Measurements from ENCODE around the gene RBMS3.

RBMS3 gene

GRCh38 chr3:29576675-29577074, 295.8 kb downstream of the RBMS3 start:
- H3K27me3 ChIP-seq (ENCODE audit: control insufficient read depth in 2 of 2, insufficient read depth in 2 of 2, low read length in 2 of 2), result no peaks in the 10 kb centered on the region
- no peaks in the 10 kb centered on the region for H3K4me1 ChIP-seq (ENCODE audit: control insufficient read depth in 2 of 2, insufficient read depth in 2 of 2, low read length in 2 of 2)
- no peak overlapping the region for H3K9ac ChIP-seq (ENCODE audit: low read depth in 1 of 2, low read length in 2 of 2)
- H3K4me3 ChIP-seq (ENCODE audit: low read length in 2 of 2), result no peak overlapping the region
- no peaks in the 10 kb centered on the region for H3K36me3 ChIP-seq (ENCODE audit: control insufficient read depth in 2 of 2, insufficient read depth in 2 of 2, low read length in 2 of 2)
- H3K27ac ChIP-seq (ENCODE audit: low read depth in 2 of 2, low read length in 2 of 2), result no peak overlapping the region
- H3K9me3 ChIP-seq (ENCODE audit: control insufficient read depth in 2 of 2, low read length in 2 of 2), result no peaks in the 10 kb centered on the region

DNA sequence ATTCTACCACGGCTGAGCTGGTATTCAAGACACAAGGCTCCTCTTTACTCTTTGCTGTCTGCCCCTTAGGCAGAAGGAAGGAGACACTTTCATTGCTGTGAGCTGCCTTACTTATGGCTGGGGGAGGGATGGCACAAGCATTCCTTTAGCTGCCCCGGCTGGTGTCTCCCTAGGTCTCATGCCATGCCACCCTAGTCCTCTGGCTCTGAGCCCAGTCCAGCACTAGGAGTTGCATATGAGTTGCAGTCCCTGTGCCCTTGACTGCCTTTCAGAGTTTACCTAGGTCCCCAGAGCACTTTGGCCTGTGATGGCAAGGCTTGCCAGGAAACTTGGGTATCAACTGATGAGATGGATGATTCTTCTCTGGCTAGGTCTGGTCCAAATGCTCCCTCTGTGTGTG, 296.4 kb downstream of the RBMS3 start:
- Histone ChIP-seq H3K4me3 (ENCODE audit: low read length in 2 of 2) (no peak overlapping the region), H3K4me1 (ENCODE audit: control insufficient read depth in 2 of 2, insufficient read depth in 2 of 2, low read length in 2 of 2) (no peaks in the 10 kb centered on the region), H3K27ac (ENCODE audit: low read depth in 2 of 2, low read length in 2 of 2) (no peak overlapping the region)

GRCh38 chr3:29581311-29581710, 300.4 kb downstream of the RBMS3 start:
- no peaks in the 10 kb centered on the region for H3K9me3 ChIP-seq (ENCODE audit: control insufficient read depth in 2 of 2, low read length in 2 of 2)
- no peaks in the 10 kb centered on the region for H3K36me3 ChIP-seq (ENCODE audit: control insufficient read depth in 2 of 2, insufficient read depth in 2 of 2, low read length in 2 of 2)
- no peak overlapping the region for H3K27ac ChIP-seq (ENCODE audit: low read depth in 2 of 2, low read length in 2 of 2)
- no peak overlapping the region for H3K9ac ChIP-seq (ENCODE audit: low read depth in 1 of 2, low read length in 2 of 2)
- H3K4me3 ChIP-seq (ENCODE audit: low read length in 2 of 2), result no peak overlapping the region
- no peaks in the 10 kb centered on the region for H3K27me3 ChIP-seq (ENCODE audit: control insufficient read depth in 2 of 2, insufficient read depth in 2 of 2, low read length in 2 of 2)
- no peaks in the 10 kb centered on the region for H3K4me1 ChIP-seq (ENCODE audit: control insufficient read depth in 2 of 2, insufficient read depth in 2 of 2, low read length in 2 of 2)

More for the DNA sequence above, 296.4 kb downstream of the RBMS3 start:
- no peaks in the 10 kb centered on the region for H3K9me3 ChIP-seq (ENCODE audit: control insufficient read depth in 2 of 2, low read length in 2 of 2)
- H3K36me3 ChIP-seq (ENCODE audit: control insufficient read depth in 2 of 2, insufficient read depth in 2 of 2, low read length in 2 of 2), result no peaks in the 10 kb centered on the region
- no peaks in the 10 kb centered on the region for H3K27me3 ChIP-seq (ENCODE audit: control insufficient read depth in 2 of 2, insufficient read depth in 2 of 2, low read length in 2 of 2)
- H3K9ac ChIP-seq (ENCODE audit: low read depth in 1 of 2, low read length in 2 of 2), result no peak overlapping the region

- Histone ChIP-seq H3K9ac (ENCODE audit: low read depth in 1 of 2, low read length in 2 of 2) (no peak overlapping the region), H3K27me3 (ENCODE audit: control insufficient read depth in 2 of 2, insufficient read depth in 2 of 2, low read length in 2 of 2) (no peaks in the 10 kb centered on the region), H3K9me3 (ENCODE audit: control insufficient read depth in 2 of 2, low read length in 2 of 2) (no peaks in the 10 kb centered on the region), H3K27ac (ENCODE audit: low read depth in 2 of 2, low read length in 2 of 2) (no peak overlapping the region), H3K36me3 (ENCODE audit: control insufficient read depth in 2 of 2, insufficient read depth in 2 of 2, low read length in 2 of 2) (no peaks in the 10 kb centered on the region), H3K4me1 (ENCODE audit: control insufficient read depth in 2 of 2, insufficient read depth in 2 of 2, low read length in 2 of 2) (no peaks in the 10 kb centered on the region), H3K4me3 (ENCODE audit: low read length in 2 of 2) (no peak overlapping the region)
Measured at GRCh38 chr3:29582273-29582672, 301.4 kb downstream of the RBMS3 start.

DNA sequence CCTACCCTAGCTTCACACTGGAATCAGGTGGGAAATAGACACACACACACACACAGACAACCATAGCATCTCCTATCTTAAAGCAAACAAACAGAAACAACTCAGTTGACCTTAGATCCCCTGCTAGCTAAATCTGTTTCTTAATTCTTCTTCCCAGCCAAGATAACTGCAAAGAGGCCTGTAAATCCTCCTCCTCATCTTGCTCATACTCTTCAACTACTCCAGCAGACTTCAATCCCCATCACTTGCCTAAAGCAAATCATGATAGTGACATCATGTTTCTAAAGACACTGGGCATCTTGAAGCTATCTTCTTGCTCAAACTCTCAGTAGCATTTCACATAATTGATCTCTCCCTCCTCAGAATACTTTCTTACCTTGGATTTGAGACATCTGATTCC, 303.0 kb downstream of the RBMS3 start:
- Histone ChIP-seq H3K9me3 (ENCODE audit: control insufficient read depth in 2 of 2, low read length in 2 of 2) (no peaks in the 10 kb centered on the region), H3K9ac (ENCODE audit: low read depth in 1 of 2, low read length in 2 of 2) (no peak overlapping the region), H3K27me3 (ENCODE audit: control insufficient read depth in 2 of 2, insufficient read depth in 2 of 2, low read length in 2 of 2) (no peaks in the 10 kb centered on the region), H3K4me1 (ENCODE audit: control insufficient read depth in 2 of 2, insufficient read depth in 2 of 2, low read length in 2 of 2) (no peaks in the 10 kb centered on the region), H3K36me3 (ENCODE audit: control insufficient read depth in 2 of 2, insufficient read depth in 2 of 2, low read length in 2 of 2) (no peaks in the 10 kb centered on the region), H3K4me3 (ENCODE audit: low read length in 2 of 2) (no peak overlapping the region), H3K27ac (ENCODE audit: low read depth in 2 of 2, low read length in 2 of 2) (no peak overlapping the region)

GRCh38 chr3:29585368-29585767, 304.5 kb downstream of the RBMS3 start:
- H3K9me3 ChIP-seq (ENCODE audit: control insufficient read depth in 2 of 2, low read length in 2 of 2), result no peaks in the 10 kb centered on the region
- no peaks in the 10 kb centered on the region for H3K27me3 ChIP-seq (ENCODE audit: control insufficient read depth in 2 of 2, insufficient read depth in 2 of 2, low read length in 2 of 2)
- H3K36me3 ChIP-seq (ENCODE audit: control insufficient read depth in 2 of 2, insufficient read depth in 2 of 2, low read length in 2 of 2), result no peaks in the 10 kb centered on the region

GRCh38 chr3:29587340-29587739, 306.5 kb downstream of the RBMS3 start:
- Histone ChIP-seq H3K4me1 (ENCODE audit: control insufficient read depth in 2 of 2, insufficient read depth in 2 of 2, low read length in 2 of 2) (no peaks in the 10 kb centered on the region), H3K9ac (ENCODE audit: low read depth in 1 of 2, low read length in 2 of 2) (no peak overlapping the region), H3K27me3 (ENCODE audit: control insufficient read depth in 2 of 2, insufficient read depth in 2 of 2, low read length in 2 of 2) (no peaks in the 10 kb centered on the region), H3K9me3 (ENCODE audit: control insufficient read depth in 2 of 2, low read length in 2 of 2) (no peaks in the 10 kb centered on the region), H3K36me3 (ENCODE audit: control insufficient read depth in 2 of 2, insufficient read depth in 2 of 2, low read length in 2 of 2) (no peaks in the 10 kb centered on the region), H3K4me3 (ENCODE audit: low read length in 2 of 2) (no peak overlapping the region), H3K27ac (ENCODE audit: low read depth in 2 of 2, low read length in 2 of 2) (no peak overlapping the region)

More at GRCh38 chr3:29585368-29585767, 304.5 kb downstream of the RBMS3 start:
- Histone ChIP-seq H3K27ac (ENCODE audit: low read depth in 2 of 2, low read length in 2 of 2) (no peak overlapping the region), H3K4me1 (ENCODE audit: control insufficient read depth in 2 of 2, insufficient read depth in 2 of 2, low read length in 2 of 2) (no peaks in the 10 kb centered on the region), H3K4me3 (ENCODE audit: low read length in 2 of 2) (no peak overlapping the region), H3K9ac (ENCODE audit: low read depth in 1 of 2, low read length in 2 of 2) (no peak overlapping the region)

DNA sequence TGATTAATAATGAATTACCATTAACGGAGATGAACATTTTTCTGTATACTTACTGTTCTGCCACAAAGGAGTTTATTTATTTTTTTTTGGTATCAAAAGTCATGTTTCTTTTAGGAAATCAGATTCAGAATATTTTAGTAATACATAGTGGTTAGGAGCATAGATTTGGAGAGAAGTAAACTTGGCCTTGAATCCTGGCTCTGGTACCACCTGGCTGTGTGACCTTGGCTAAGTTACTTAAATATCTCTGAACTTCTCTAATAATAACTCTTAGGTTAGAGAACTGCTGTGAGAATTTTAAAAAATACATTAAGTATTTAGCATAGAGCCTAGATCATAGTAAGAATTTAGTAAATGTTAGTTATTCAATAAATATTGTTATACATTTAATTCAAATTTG, 309.1 kb downstream of the RBMS3 start:
- Histone ChIP-seq H3K4me3 (ENCODE audit: low read length in 2 of 2) (no peak overlapping the region), H3K9me3 (ENCODE audit: control insufficient read depth in 2 of 2, low read length in 2 of 2) (no peaks in the 10 kb centered on the region), H3K27ac (ENCODE audit: low read depth in 2 of 2, low read length in 2 of 2) (no peak overlapping the region), H3K4me1 (ENCODE audit: control insufficient read depth in 2 of 2, insufficient read depth in 2 of 2, low read length in 2 of 2) (no peaks in the 10 kb centered on the region), H3K9ac (ENCODE audit: low read depth in 1 of 2, low read length in 2 of 2) (no peak overlapping the region), H3K36me3 (ENCODE audit: control insufficient read depth in 2 of 2, insufficient read depth in 2 of 2, low read length in 2 of 2) (no peaks in the 10 kb centered on the region), H3K27me3 (ENCODE audit: control insufficient read depth in 2 of 2, insufficient read depth in 2 of 2, low read length in 2 of 2) (no peaks in the 10 kb centered on the region)

GRCh38 chr3:29590461-29590860, 309.6 kb downstream of the RBMS3 start:
- H3K27ac ChIP-seq (ENCODE audit: low read depth in 2 of 2, low read length in 2 of 2), result no peak overlapping the region
- H3K36me3 ChIP-seq (ENCODE audit: control insufficient read depth in 2 of 2, insufficient read depth in 2 of 2, low read length in 2 of 2), result no peaks in the 10 kb centered on the region
- H3K4me1 ChIP-seq (ENCODE audit: control insufficient read depth in 2 of 2, insufficient read depth in 2 of 2, low read length in 2 of 2), result no peaks in the 10 kb centered on the region

DNA sequence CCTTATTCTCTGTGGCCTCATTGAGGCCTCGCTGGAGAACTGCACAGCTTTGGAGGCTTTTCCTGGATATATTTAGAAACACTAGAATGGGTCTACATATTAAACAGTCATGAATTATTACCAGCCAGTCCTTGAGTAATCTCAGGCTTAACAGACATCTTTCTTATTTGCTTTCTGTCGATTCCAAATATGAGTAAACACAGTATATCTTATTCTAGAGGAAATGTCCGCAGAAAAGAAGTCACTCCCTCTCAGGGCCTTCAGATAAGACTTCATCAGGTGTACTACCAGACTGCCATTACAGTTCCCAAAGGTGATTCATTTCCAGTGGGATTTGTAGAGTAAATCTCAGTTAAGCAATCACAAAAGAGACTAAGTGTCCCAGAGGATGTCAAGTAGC, 310.7 kb downstream of the RBMS3 start:
- H3K9me3 ChIP-seq (ENCODE audit: control insufficient read depth in 2 of 2, low read length in 2 of 2), result no peaks in the 10 kb centered on the region
- H3K4me3 ChIP-seq (ENCODE audit: low read length in 2 of 2), result no peak overlapping the region
- no peak overlapping the region for H3K27ac ChIP-seq (ENCODE audit: low read depth in 2 of 2, low read length in 2 of 2)
- no peaks in the 10 kb centered on the region for H3K4me1 ChIP-seq (ENCODE audit: control insufficient read depth in 2 of 2, insufficient read depth in 2 of 2, low read length in 2 of 2)
- no peaks in the 10 kb centered on the region for H3K36me3 ChIP-seq (ENCODE audit: control insufficient read depth in 2 of 2, insufficient read depth in 2 of 2, low read length in 2 of 2)
- H3K9ac ChIP-seq (ENCODE audit: low read depth in 1 of 2, low read length in 2 of 2), result no peak overlapping the region
- no peaks in the 10 kb centered on the region for H3K27me3 ChIP-seq (ENCODE audit: control insufficient read depth in 2 of 2, insufficient read depth in 2 of 2, low read length in 2 of 2)

More at GRCh38 chr3:29590461-29590860, 309.6 kb downstream of the RBMS3 start:
- no peaks in the 10 kb centered on the region for H3K9me3 ChIP-seq (ENCODE audit: control insufficient read depth in 2 of 2, low read length in 2 of 2)
- H3K4me3 ChIP-seq (ENCODE audit: low read length in 2 of 2), result no peak overlapping the region
- H3K27me3 ChIP-seq (ENCODE audit: control insufficient read depth in 2 of 2, insufficient read depth in 2 of 2, low read length in 2 of 2), result no peaks in the 10 kb centered on the region
- H3K9ac ChIP-seq (ENCODE audit: low read depth in 1 of 2, low read length in 2 of 2), result no peak overlapping the region

- Histone ChIP-seq H3K4me1 (ENCODE audit: control insufficient read depth in 2 of 2, insufficient read depth in 2 of 2, low read length in 2 of 2) (no peaks in the 10 kb centered on the region), H3K36me3 (ENCODE audit: control insufficient read depth in 2 of 2, insufficient read depth in 2 of 2, low read length in 2 of 2) (no peaks in the 10 kb centered on the region), H3K4me3 (ENCODE audit: low read length in 2 of 2) (no peak overlapping the region), H3K27me3 (ENCODE audit: control insufficient read depth in 2 of 2, insufficient read depth in 2 of 2, low read length in 2 of 2) (no peaks in the 10 kb centered on the region), H3K9ac (ENCODE audit: low read depth in 1 of 2, low read length in 2 of 2) (no peak overlapping the region), H3K27ac (ENCODE audit: low read depth in 2 of 2, low read length in 2 of 2) (no peak overlapping the region), H3K9me3 (ENCODE audit: control insufficient read depth in 2 of 2, low read length in 2 of 2) (no peaks in the 10 kb centered on the region)
Measured at GRCh38 chr3:29593802-29594201, 312.9 kb downstream of the RBMS3 start.
